Fibroblast of skin of abdomen (primary cell): ENCODE data around the gene CCT6A. TPM values are rescaled to one million over a fixed set of nuclear protein-coding genes. Genes with fewer than 3 reads are reported as not detected.
"Not testable (repeated sequence)": the region's sequence is repeated elsewhere in the genome, so short reads cannot be mapped to it uniquely, and the experiment has no call there.

Experiments used
- DNase-seq: peaks from one replicate; pipeline ENCODE4 v3.0.0-alpha.2; 2013
- polyA plus RNA-seq, 2 experiments: library from polyadenylated mRNA; unstranded; fragments of 120-200 nt; gene quantifications; one replicate each; pipeline ENCODE4 v1.2.1, GENCODE V29; 2013; ENCODE audit not compliant: insufficient read length in 2 of 2

Gene CCT6A
- polyA plus RNA-seq (2013, experiment 1 of 2; ENCODE audit: insufficient read length): 190 TPM
- polyA plus RNA-seq (2013, experiment 2 of 2; ENCODE audit: insufficient read length): 188 TPM

- DNase-seq: peak; percentile 99
Observed at GRCh38 chr7:56051339-56052191, at the start of gene CCT6A, which contains the start of gene PSPH. CCT6A (plus strand) TSS chr7:56051765; CDS start chr7:56051849, 84 bp downstream. PSPH (minus strand) TSS chr7:56051444; CDS start chr7:56021212, 30,232 bp downstream.

GRCh38 chr7:56003749-56004148, 47.8 kb upstream of the CCT6A start:
- DNase-seq: no peak

- DNase-seq: no peak
Observed at GRCh38 chr7:56007167-56007652, 44.4 kb upstream of the CCT6A start.

GRCh38 chr7:56007891-56008290, 43.7 kb upstream of the CCT6A start:
- no peak for DNase-seq

- no peak for DNase-seq
Observed at GRCh38 chr7:56009695-56010094, 41.9 kb upstream of the CCT6A start.

GRCh38 chr7:56017015-56017414, 34.5 kb upstream of the CCT6A start:
- DNase-seq: not testable (repeated sequence)

GRCh38 chr7:56019501-56019900, 32.1 kb upstream of the CCT6A start:
- no peak for DNase-seq

GRCh38 chr7:56023500-56023899, 28.1 kb upstream of the CCT6A start:
- DNase-seq: no peak

- no peak for DNase-seq
Observed at GRCh38 chr7:56026538-56026937, 25.0 kb upstream of the CCT6A start.

GRCh38 chr7:56028942-56029630, 22.5 kb upstream of the CCT6A start:
- DNase-seq: peak; percentile 58

GRCh38 chr7:56030340-56030739, 21.2 kb upstream of the CCT6A start:
- no peak for DNase-seq

- DNase-seq: not testable (repeated sequence)
Observed at GRCh38 chr7:56031556-56031955, 20.0 kb upstream of the CCT6A start.

GRCh38 chr7:56032578-56032977, 19.0 kb upstream of the CCT6A start:
- DNase-seq: not testable (repeated sequence)

- DNase-seq: peak; percentile 77
Observed at GRCh38 chr7:56033671-56034432, 17.7 kb upstream of the CCT6A start.

- no peak for DNase-seq
Observed at GRCh38 chr7:56040730-56041129, 10.8 kb upstream of the CCT6A start.

GRCh38 chr7:56045758-56046157, 5.8 kb upstream of the CCT6A start:
- DNase-seq: not testable (repeated sequence)

GRCh38 chr7:56046721-56047445, 4.7 kb upstream of the CCT6A start:
- DNase-seq: peak; percentile 76

GRCh38 chr7:56047446-56048116, 4.0 kb upstream of the CCT6A start:
- not testable (repeated sequence) for DNase-seq

- DNase-seq: no peak
Observed at GRCh38 chr7:56048245-56048644, 3.3 kb upstream of the CCT6A start.

- not testable (repeated sequence) for DNase-seq
Observed at GRCh38 chr7:56048763-56049162, 2.8 kb upstream of the CCT6A start.

- DNase-seq: no peak
Observed at GRCh38 chr7:56051053-56051338, 569 bp upstream of the CCT6A start.
